ENCODE results near the gene OR13J1. TPM values are rescaled to one million over a fixed set of nuclear protein-coding genes. Genes with fewer than 3 reads are reported as not detected.
"Not testable (repeated sequence)": the region's sequence is repeated elsewhere in the genome, so short reads cannot be mapped to it uniquely, and the experiment has no call there.

OR13J1 gene
- polyA plus RNA-seq: not detected

GRCh38 chr9:35870351-35870923, at the start of gene OR13J1:
Gene OR13J1 (minus strand): TSS chr9:35870401. CDS start chr9:35870401, 0 bp downstream.
- H3K27ac ChIP-seq (ENCODE audit: low read depth, low read length): no peak within 1 kb of the TSS
- WGBS, 3 donors: 91 to 92% (median 92%) methylated on average over 8 of the region's 8 CpGs

GRCh38 chr9:35919212-35920008, 49.2 kb upstream of the OR13J1 start:
- WGBS, 3 donors: 76 to 90% (median 78%) methylated on average over 3 of the region's 3 CpGs
- no peak overlapping the region for H3K27ac ChIP-seq (ENCODE audit: low read depth, low read length)

GRCh38 chr9:35918780-35919179, 48.6 kb upstream of the OR13J1 start:
- 73 to 87% (median 84%) methylated on average over 3 of the region's 3 CpGs for WGBS, 3 donors
- no peak overlapping the region for H3K27ac ChIP-seq (ENCODE audit: low read depth, low read length)

- 70 to 91% (median 76%) methylated on average over 4 of the region's 4 CpGs for WGBS, 3 donors
- H3K27ac ChIP-seq (ENCODE audit: low read depth, low read length): no peak overlapping the region
These were observed 47.1 kb upstream of the OR13J1 start for GRCh38 chr9:35917261-35917660.

- 75 to 84% (median 82%) methylated on average over 16 of the region's 16 CpGs for WGBS, 3 donors
These were observed 45.6 kb upstream of the OR13J1 start for GRCh38 chr9:35915681-35916294.

GRCh38 chr9:35914301-35914807, 44.2 kb upstream of the OR13J1 start:
- H3K27ac ChIP-seq (ENCODE audit: low read depth, low read length): no peak overlapping the region
- 19 to 32% (median 25%) methylated on average over 9 of the region's 9 CpGs for WGBS, 3 donors

More at GRCh38 chr9:35915681-35916294, 45.6 kb upstream of the OR13J1 start:
- no peak overlapping the region for H3K27ac ChIP-seq (ENCODE audit: low read depth, low read length)

GRCh38 chr9:35913429-35913828, 43.2 kb upstream of the OR13J1 start:
- H3K27ac ChIP-seq (ENCODE audit: low read depth, low read length): not testable (repeated sequence)

GRCh38 chr9:35912791-35913400, 42.7 kb upstream of the OR13J1 start:
- WGBS, 3 donors: 70 to 74% (median 72%) methylated on average over 10 of the region's 10 CpGs

GRCh38 chr9:35911690-35912089, 41.5 kb upstream of the OR13J1 start:
- no peak overlapping the region for H3K27ac ChIP-seq (ENCODE audit: low read depth, low read length)
- 52 to 81% (median 79%) methylated on average over 9 to 10 of the region's 10 CpGs for WGBS, 3 donors

More at GRCh38 chr9:35912791-35913400, 42.7 kb upstream of the OR13J1 start:
- H3K27ac ChIP-seq (ENCODE audit: low read depth, low read length): no peak overlapping the region

GRCh38 chr9:35910613-35911359, 40.6 kb upstream of the OR13J1 start:
- H3K27ac ChIP-seq (ENCODE audit: low read depth, low read length): no peak overlapping the region

GRCh38 chr9:35909687-35910612, 39.7 kb upstream of the OR13J1 start:
- peak overlapping the region; percentile 57 for H3K27ac ChIP-seq (ENCODE audit: low read depth, low read length)
- 65 to 89% (median 79%) methylated on average over 34 of the region's 34 CpGs for WGBS, 3 donors

More at GRCh38 chr9:35910613-35911359, 40.6 kb upstream of the OR13J1 start:
- WGBS, 3 donors: 51 to 61% (median 59%) methylated on average over 14 of the region's 14 CpGs

- WGBS, 3 donors: 52 to 81% (median 72%) methylated on average over 11 of the region's 11 CpGs
These were observed 39.1 kb upstream of the OR13J1 start, which contains the start of gene SPAAR for GRCh38 chr9:35909274-35909673. Gene SPAAR (plus strand): TSS chr9:35909490. CDS start chr9:35910464, 974 bp downstream.

GRCh38 chr9:35908504-35909125, 38.4 kb upstream of the OR13J1 start:
- 31 to 74% (median 49%) methylated on average over 9 of the region's 9 CpGs for WGBS, 3 donors

More at GRCh38 chr9:35909274-35909673, 39.1 kb upstream of the OR13J1 start, which contains the start of gene SPAAR:
- H3K27ac ChIP-seq (ENCODE audit: low read depth, low read length): peak within 1 kb of the TSS; percentile 57

GRCh38 chr9:35907711-35908503, 37.7 kb upstream of the OR13J1 start:
- H3K27ac ChIP-seq (ENCODE audit: low read depth, low read length): peak overlapping the region; percentile 94
- WGBS, 3 donors: 16 to 52% (median 22%) methylated on average over 13 of the region's 13 CpGs

More at GRCh38 chr9:35908504-35909125, 38.4 kb upstream of the OR13J1 start:
- peak overlapping the region; percentile 57 for H3K27ac ChIP-seq (ENCODE audit: low read depth, low read length)

GRCh38 chr9:35906923-35907699, 36.9 kb upstream of the OR13J1 start:
- peak overlapping the region; percentile 94 for H3K27ac ChIP-seq (ENCODE audit: low read depth, low read length)
- 36 to 72% (median 41%) methylated on average over 14 of the region's 14 CpGs for WGBS, 3 donors
